ENCODE data around the gene CLIC1. TPM values are rescaled to one million over a fixed set of nuclear protein-coding genes. Genes with fewer than 3 reads are reported as not detected.
A peak's percentile ranks its signal among the peaks of the same experiment; 100 is the strongest.

The CLIC1 gene
- total RNA-seq, 2 experiments from 2014 or later, result 328 to 329 TPM

GRCh38 chr6:31723980-31724691 is 12.2 kb downstream of the CLIC1 start:
- DNase-seq, result no peak
- no peaks in the 10 kb centered on the region for H3K9me3 Mint-ChIP-seq
- H3K27me3 Mint-ChIP-seq, result no peaks in the 10 kb centered on the region
- H3K4me1 Mint-ChIP-seq, result peaks cover 25% of the 10 kb centered on the region
- H3K27ac Mint-ChIP-seq, result no peak overlapping the region
- H3K36me3 Mint-ChIP-seq, result peaks cover 4% of the 10 kb centered on the region
- H3K4me3 Mint-ChIP-seq, result no peak overlapping the region

GRCh38 chr6:31723245-31723979 is 12.9 kb downstream of the CLIC1 start, which contains the start of gene MPIG6B:
Gene MPIG6B (plus strand): TSS chr6:31723373. CDS start chr6:31723384, 11 bp downstream.
- Mint-ChIP-seq H3K9me3 (no peaks in the 10 kb centered on the region), H3K27me3 (no peaks in the 10 kb centered on the region), H3K27ac (no peak within 1 kb of the TSS), H3K36me3 (peaks cover 4% of the 10 kb centered on the region), H3K4me1 (peaks cover 23% of the 10 kb centered on the region), H3K4me3 (peak within 1 kb of the TSS; percentile 12)
- DNase-seq, result no peak

- Mint-ChIP-seq H3K27ac (no peak overlapping the region), H3K27me3 (no peaks in the 10 kb centered on the region), H3K36me3 (peaks cover 4% of the 10 kb centered on the region), H3K4me1 (peaks cover 16% of the 10 kb centered on the region), H3K9me3 (no peaks in the 10 kb centered on the region), H3K4me3 (no peak overlapping the region)
- no peak for DNase-seq
Measured at GRCh38 chr6:31722173-31722572, 14.2 kb downstream of the CLIC1 start.

GRCh38 chr6:31721351-31722020 is 14.8 kb downstream of the CLIC1 start, which contains the start of gene LY6G6C:
Gene LY6G6C (minus strand): TSS chr6:31721746. CDS start chr6:31721679, 67 bp downstream.
- DNase-seq, result no peak
- peaks cover 4% of the 10 kb centered on the region for H3K36me3 Mint-ChIP-seq
- no peak within 1 kb of the TSS for H3K4me3 Mint-ChIP-seq
- peaks cover 9% of the 10 kb centered on the region for H3K4me1 Mint-ChIP-seq
- H3K9me3 Mint-ChIP-seq, result no peaks in the 10 kb centered on the region
- H3K27me3 Mint-ChIP-seq, result no peaks in the 10 kb centered on the region
- no peak within 1 kb of the TSS for H3K27ac Mint-ChIP-seq

GRCh38 chr6:31720196-31720770 is 16.0 kb downstream of the CLIC1 start:
- Mint-ChIP-seq H3K4me3 (no peak overlapping the region), H3K27ac (no peak overlapping the region), H3K27me3 (no peaks in the 10 kb centered on the region), H3K9me3 (no peaks in the 10 kb centered on the region), H3K36me3 (no peaks in the 10 kb centered on the region), H3K4me1 (no peaks in the 10 kb centered on the region)
- DNase-seq, result no peak

GRCh38 chr6:31719001-31719400 is 17.3 kb downstream of the CLIC1 start:
- no peak overlapping the region for H3K27ac Mint-ChIP-seq
- peaks cover 4% of the 10 kb centered on the region for H3K4me1 Mint-ChIP-seq

GRCh38 chr6:31718265-31718664 is 18.1 kb downstream of the CLIC1 start:
- Mint-ChIP-seq H3K36me3 (no peaks in the 10 kb centered on the region), H3K27me3 (no peaks in the 10 kb centered on the region), H3K9me3 (no peaks in the 10 kb centered on the region), H3K4me3 (no peak overlapping the region), H3K4me1 (peaks cover 5% of the 10 kb centered on the region), H3K27ac (no peak overlapping the region)
- DNase-seq, result no peak

More at GRCh38 chr6:31719001-31719400, 17.3 kb downstream of the CLIC1 start:
- no peaks in the 10 kb centered on the region for H3K27me3 Mint-ChIP-seq
- H3K9me3 Mint-ChIP-seq, result no peaks in the 10 kb centered on the region
- no peak for DNase-seq
- no peak overlapping the region for H3K4me3 Mint-ChIP-seq
- no peaks in the 10 kb centered on the region for H3K36me3 Mint-ChIP-seq

- Mint-ChIP-seq H3K27me3 (no peaks in the 10 kb centered on the region), H3K4me3 (no peak overlapping the region)
Measured at GRCh38 chr6:31717499-31718222, 18.7 kb downstream of the CLIC1 start.

GRCh38 chr6:31715022-31715958 is 21.0 kb downstream of the CLIC1 start, which contains the start of gene LY6G6D:
Gene LY6G6D (plus strand): TSS chr6:31715348. CDS start chr6:31715356, 8 bp downstream.
- Mint-ChIP-seq H3K36me3 (no peaks in the 10 kb centered on the region), H3K4me1 (peaks cover 12% of the 10 kb centered on the region), H3K27me3 (no peaks in the 10 kb centered on the region), H3K9me3 (no peaks in the 10 kb centered on the region), H3K27ac (no peak within 1 kb of the TSS), H3K4me3 (no peak within 1 kb of the TSS)
- DNase-seq, result no peak

More at GRCh38 chr6:31717499-31718222, 18.7 kb downstream of the CLIC1 start:
- H3K9me3 Mint-ChIP-seq, result no peaks in the 10 kb centered on the region
- no peaks in the 10 kb centered on the region for H3K36me3 Mint-ChIP-seq
- H3K4me1 Mint-ChIP-seq, result peaks cover 5% of the 10 kb centered on the region
- no peak for DNase-seq
- H3K27ac Mint-ChIP-seq, result no peak overlapping the region

GRCh38 chr6:31713991-31714684 is 22.2 kb downstream of the CLIC1 start:
- no peaks in the 10 kb centered on the region for H3K9me3 Mint-ChIP-seq
- H3K4me3 Mint-ChIP-seq, result no peak overlapping the region
- no peaks in the 10 kb centered on the region for H3K27me3 Mint-ChIP-seq
- no peaks in the 10 kb centered on the region for H3K36me3 Mint-ChIP-seq
- peaks cover 12% of the 10 kb centered on the region for H3K4me1 Mint-ChIP-seq
- no peak for DNase-seq
- H3K27ac Mint-ChIP-seq, result no peak overlapping the region

GRCh38 chr6:31713465-31713864 is 22.9 kb downstream of the CLIC1 start:
- no peak overlapping the region for H3K4me3 Mint-ChIP-seq
- no peak overlapping the region for H3K27ac Mint-ChIP-seq
- no peaks in the 10 kb centered on the region for H3K36me3 Mint-ChIP-seq
- peaks cover 12% of the 10 kb centered on the region for H3K4me1 Mint-ChIP-seq
- no peak for DNase-seq
- no peaks in the 10 kb centered on the region for H3K9me3 Mint-ChIP-seq
- no peaks in the 10 kb centered on the region for H3K27me3 Mint-ChIP-seq

- no peak overlapping the region for H3K4me3 Mint-ChIP-seq
- H3K27ac Mint-ChIP-seq, result no peak overlapping the region
- H3K9me3 Mint-ChIP-seq, result no peaks in the 10 kb centered on the region
- no peaks in the 10 kb centered on the region for H3K27me3 Mint-ChIP-seq
- peaks cover 12% of the 10 kb centered on the region for H3K4me1 Mint-ChIP-seq
- no peaks in the 10 kb centered on the region for H3K36me3 Mint-ChIP-seq
- DNase-seq, result no peak
Measured at GRCh38 chr6:31712296-31712695, 24.0 kb downstream of the CLIC1 start.

- Mint-ChIP-seq H3K4me1 (peaks cover 12% of the 10 kb centered on the region), H3K9me3 (no peaks in the 10 kb centered on the region), H3K36me3 (no peaks in the 10 kb centered on the region), H3K27me3 (no peaks in the 10 kb centered on the region), H3K27ac (no peak overlapping the region), H3K4me3 (peak overlapping the region; percentile 1)
- no peak for DNase-seq
Measured at GRCh38 chr6:31711233-31711632, 25.1 kb downstream of the CLIC1 start.

Data from activated naive CD8-positive, alpha-beta T cell treated with anti-CD3 and anti-CD28 coated beads for 36 hours (primary cell).